Ovary (tissue), 3 donors: ENCODE data around the gene RBM20.

Source experiments
- POLR2A ChIP-seq: fragments of 450-650 bp; IDR thresholded peaks from one replicate; pipeline ENCODE4 v1.6.1; 2017; ENCODE audit warnings: antibody characterized with exemption, mild to moderate bottlenecking, moderate library complexity
- TF ChIP-seq, protein P1 (sequence below), 3 donors: fragments of 450-650 bp in 2 of 3; fragments of 200-600 bp in 1 of 3; IDR thresholded peaks; one replicate each; pipeline versions ENCODE4 v1.5.1 to v1.8.0; 2016 to 2022; ENCODE audit warnings: antibody characterized with exemption in 3 of 3, mild to moderate bottlenecking in 1 of 3
- donor health status: DM: no; HTN: no; CAD: no.

DNA sequence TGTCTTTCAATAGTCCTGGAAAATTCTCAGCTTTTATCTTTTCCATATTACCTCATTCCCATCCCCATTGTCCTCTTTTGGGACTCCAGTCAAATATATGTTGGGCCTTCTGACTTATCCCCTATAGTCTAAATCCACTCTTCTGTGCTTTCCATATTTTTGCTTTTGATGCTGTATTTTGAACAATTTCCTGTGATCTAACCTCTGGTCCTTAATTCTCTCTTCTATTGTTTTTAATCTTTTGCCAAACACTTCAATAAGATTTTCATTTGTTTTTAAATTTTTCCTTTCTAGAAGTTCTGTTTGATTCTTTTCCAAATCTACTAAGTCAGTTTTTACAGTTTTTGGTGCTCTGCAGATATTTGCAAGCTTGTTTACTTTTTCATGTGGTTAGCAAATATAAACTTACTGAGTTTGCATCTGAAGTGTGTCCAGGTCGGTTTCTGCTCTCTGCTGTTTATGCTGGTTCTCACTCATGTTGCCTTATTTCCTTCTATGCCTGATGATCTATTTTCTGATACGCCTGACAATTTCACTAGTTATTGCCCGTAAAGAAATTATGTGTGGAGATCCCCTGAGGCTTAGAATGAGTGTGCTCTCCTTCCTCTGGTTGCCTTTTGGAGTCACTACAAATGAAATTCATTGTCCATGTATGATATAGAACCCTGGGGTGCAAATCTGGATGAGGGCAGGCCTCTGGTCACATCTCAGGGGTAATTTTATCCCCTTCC is 110.4 kb downstream of the RBM20 start:
- TF ChIP-seq, protein P1, sequence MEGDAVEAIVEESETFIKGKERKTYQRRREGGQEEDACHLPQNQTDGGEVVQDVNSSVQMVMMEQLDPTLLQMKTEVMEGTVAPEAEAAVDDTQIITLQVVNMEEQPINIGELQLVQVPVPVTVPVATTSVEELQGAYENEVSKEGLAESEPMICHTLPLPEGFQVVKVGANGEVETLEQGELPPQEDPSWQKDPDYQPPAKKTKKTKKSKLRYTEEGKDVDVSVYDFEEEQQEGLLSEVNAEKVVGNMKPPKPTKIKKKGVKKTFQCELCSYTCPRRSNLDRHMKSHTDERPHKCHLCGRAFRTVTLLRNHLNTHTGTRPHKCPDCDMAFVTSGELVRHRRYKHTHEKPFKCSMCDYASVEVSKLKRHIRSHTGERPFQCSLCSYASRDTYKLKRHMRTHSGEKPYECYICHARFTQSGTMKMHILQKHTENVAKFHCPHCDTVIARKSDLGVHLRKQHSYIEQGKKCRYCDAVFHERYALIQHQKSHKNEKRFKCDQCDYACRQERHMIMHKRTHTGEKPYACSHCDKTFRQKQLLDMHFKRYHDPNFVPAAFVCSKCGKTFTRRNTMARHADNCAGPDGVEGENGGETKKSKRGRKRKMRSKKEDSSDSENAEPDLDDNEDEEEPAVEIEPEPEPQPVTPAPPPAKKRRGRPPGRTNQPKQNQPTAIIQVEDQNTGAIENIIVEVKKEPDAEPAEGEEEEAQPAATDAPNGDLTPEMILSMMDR (IDR thresholded peaks at IDR 0.05), result no peak
- no peak for TF ChIP-seq POLR2A
